Measurements from ENCODE around the gene YIPF3. TPM values are rescaled to one million over a fixed set of nuclear protein-coding genes. Genes with fewer than 3 reads are reported as not detected.
"Not testable (repeated sequence)": the region's sequence is repeated elsewhere in the genome, so short reads cannot be mapped to it uniquely, and the experiment has no call there.

The YIPF3 gene
- total RNA-seq (10 to 100 TPM; 43.7 to 85.0 (median 80.0) TPM), total RNA-seq (21.2 to 74.9 (median 39.8) reads per million in 29 experiments)
- 37.9 TPM for total RNA-seq (2013)

DNA sequence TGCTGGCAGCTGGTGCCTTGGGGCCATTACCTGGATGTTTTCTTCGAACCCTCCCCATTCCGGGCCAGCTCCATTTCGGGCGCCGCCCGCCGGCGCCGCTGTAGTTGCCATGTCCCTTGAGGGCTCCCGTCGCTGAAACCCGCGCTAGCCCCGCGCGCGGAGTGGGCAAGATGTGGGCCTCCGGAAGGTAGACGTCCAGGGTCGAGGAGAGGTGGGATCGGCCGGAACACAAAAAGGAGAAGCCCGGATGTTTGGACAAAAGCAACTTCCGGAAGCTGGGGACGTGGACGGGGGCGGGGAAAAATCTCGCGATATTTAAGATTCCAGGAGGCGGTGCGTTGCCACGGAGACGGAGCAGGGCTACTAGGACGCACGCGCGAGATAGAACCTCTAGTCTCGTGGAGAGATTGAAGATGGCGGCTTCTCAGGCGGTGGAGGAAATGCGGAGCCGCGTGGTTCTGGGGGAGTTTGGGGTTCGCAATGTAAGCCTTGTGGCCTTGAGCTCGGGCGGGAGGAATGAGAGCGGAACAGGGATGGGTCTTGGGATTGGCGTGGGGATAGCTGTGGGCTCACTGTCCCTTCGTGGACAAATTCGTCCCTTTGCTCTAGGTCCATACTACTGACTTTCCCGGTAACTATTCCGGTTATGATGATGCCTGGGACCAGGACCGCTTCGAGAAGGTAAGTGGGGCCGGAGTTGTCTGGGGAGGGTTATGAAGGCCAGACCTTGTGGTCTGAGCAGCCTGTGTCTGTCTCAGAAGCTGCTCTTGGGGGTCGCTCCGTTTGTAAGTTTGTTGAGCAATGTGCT, at the start of gene YIPF3, which contains the start of gene POLR1C:
Gene YIPF3 (minus strand): TSS at position 230 of the 808 bp plus-strand sequence. CDS start 119 bp downstream, at position 111.
Gene POLR1C (plus strand): TSS at position 393 of the 808 bp plus-strand sequence. CDS start 21 bp downstream, at position 414.
- peak within 1 kb of the TSS; percentile 61 for H3K27ac ChIP-seq (ENCODE audit: low read length)
- WGBS (ENCODE audit: insufficient coverage) = under 1% methylated on average over 55 of the region's 57 CpGs
- H3K36me3 ChIP-seq (ENCODE audit: control insufficient read depth in 2 of 2, extremely low read depth in 1 of 2, insufficient read depth in 1 of 2, low read length in 1 of 2) = peaks cover 11 to 66% of the 10 kb centered on the region in 2 donors
- ChIA-PET POLR2A (interaction anchor here (0.5 to 1.3 kb wide), 6 partner anchors 15 to 662 kb away, joined by 3 to 4 read pairs (median 3); partner anchors contain the start of genes ABCC10 (in 1 of the 2) and DLK2 (in 1 of the 2)), CTCF (interaction anchor here in 1 of 2 donors (0.5 to 2.5 kb wide), 3 partner anchors 10 to 40 kb away, joined by 3 to 10 read pairs (median 4); partner anchors contain the start of gene TJAP1)
- ATAC-seq (replicated peaks in 1 of 4) (peak; percentile 94 to 97 (median 96)), DNase-seq (peak; percentile 89 to 98 (median 95))
- no peaks in the 10 kb centered on the region for H3K9me3 Mint-ChIP-seq
- H3K4me3 ChIP-seq (ENCODE audit: control insufficient read depth in 1 of 2, extremely low read depth in 1 of 2, low read length in 1 of 2) = peak within 1 kb of the TSS; percentile 78 to 86
- H3K27ac Mint-ChIP-seq = no peak within 1 kb of the TSS
- H3K27me3 Mint-ChIP-seq = no peaks in the 10 kb centered on the region
- H3K4me3 Mint-ChIP-seq = no peak within 1 kb of the TSS
- peaks cover 36% of the 10 kb centered on the region for H3K36me3 Mint-ChIP-seq
- H3K4me1 ChIP-seq (ENCODE audit: control insufficient read depth in 1 of 2, extremely low read depth in 1 of 2, insufficient read depth in 2 of 2, low read length in 2 of 2) = peaks cover 31 to 50% of the 10 kb centered on the region in 2 experiments
- no peaks in the 10 kb centered on the region for H3K27me3 ChIP-seq (replicated peaks in 1 of 2; ENCODE audit: control insufficient read depth in 2 of 2, extremely low read depth in 1 of 2, insufficient read depth in 2 of 2, low read length in 1 of 2)
- peaks cover 33% of the 10 kb centered on the region in 3 donors for H3K4me1 Mint-ChIP-seq
- no peaks in the 10 kb centered on the region for H3K9me3 ChIP-seq

DNA sequence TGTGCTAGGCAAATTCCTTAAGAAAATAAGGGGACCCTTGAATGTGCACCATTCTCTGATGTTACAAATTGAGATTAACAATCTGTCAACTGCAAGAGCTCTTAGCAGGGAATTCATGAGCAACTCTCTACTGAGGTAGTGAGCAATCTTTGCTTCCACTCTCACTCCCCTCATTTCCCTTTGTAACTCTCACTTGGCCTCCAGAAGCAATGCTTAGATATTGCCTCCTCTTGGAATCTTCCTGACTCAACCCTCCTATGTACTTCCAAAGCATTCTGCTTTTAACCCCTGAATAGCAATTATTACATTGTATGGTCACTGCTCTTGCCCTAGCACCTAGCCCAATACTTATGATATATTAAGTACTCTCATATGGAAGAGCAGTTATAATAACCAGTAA, 42.6 kb upstream of the YIPF3 start:
- no peak overlapping the region for H3K27ac Mint-ChIP-seq
- H3K4me1 Mint-ChIP-seq = no peaks in the 10 kb centered on the region
- CTCF ChIA-PET = no interaction called here
- no peak overlapping the region for H3K4me3 Mint-ChIP-seq
- Histone ChIP-seq H3K27ac (ENCODE audit: low read length) (no peak overlapping the region), H3K27me3 (replicated peaks in 1 of 2; ENCODE audit: control insufficient read depth in 2 of 2, extremely low read depth in 1 of 2, insufficient read depth in 2 of 2, low read length in 1 of 2) (no peaks in the 10 kb centered on the region), H3K4me1 (ENCODE audit: control insufficient read depth in 1 of 2, extremely low read depth in 1 of 2, insufficient read depth in 2 of 2, low read length in 2 of 2) (no peaks in the 10 kb centered on the region), H3K9me3 (no peaks in the 10 kb centered on the region), H3K36me3 (ENCODE audit: control insufficient read depth in 2 of 2, extremely low read depth in 1 of 2, insufficient read depth in 1 of 2, low read length in 1 of 2) (peaks cover 21 to 85% of the 10 kb centered on the region in 2 donors), H3K4me3 (ENCODE audit: control insufficient read depth in 1 of 2, extremely low read depth in 1 of 2, low read length in 1 of 2) (no peak overlapping the region)
- ATAC-seq (replicated peaks in 1 of 4) = no peak
- H3K36me3 Mint-ChIP-seq = peaks cover 57% of the 10 kb centered on the region
- no peaks in the 10 kb centered on the region for H3K9me3 Mint-ChIP-seq
- H3K27me3 Mint-ChIP-seq = no peaks in the 10 kb centered on the region
- POLR2A ChIA-PET = interaction anchor here in 1 of 2 donors (0.6 kb wide), 1 partner anchor 307 kb away, joined by 3 read pairs; no protein-coding TSS in a partner anchor
- DNase-seq = no peak

DNA sequence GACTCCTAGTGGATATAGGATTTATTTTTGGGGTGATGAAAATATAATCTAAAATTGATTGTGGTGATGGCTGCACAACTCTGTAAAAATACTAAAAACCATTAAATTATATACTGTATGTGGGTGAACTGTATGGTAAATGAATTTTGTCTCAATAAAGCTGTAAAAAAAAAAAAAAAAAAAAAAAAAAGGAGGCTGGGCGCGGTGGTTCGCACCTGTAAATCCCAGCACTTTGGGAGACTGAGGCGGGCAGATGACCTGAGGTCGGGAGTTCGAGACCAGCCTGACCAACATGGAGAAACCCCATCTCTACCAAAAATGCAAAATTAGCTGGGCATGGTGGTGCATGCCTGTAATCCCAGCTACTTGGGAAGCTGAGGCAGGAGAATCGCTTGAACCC, 40.9 kb upstream of the YIPF3 start:
- WGBS (ENCODE audit: insufficient coverage) = no CpG with 5 or more reads among the region's 7 CpGs
- H3K36me3 Mint-ChIP-seq = peaks cover 63% of the 10 kb centered on the region
- H3K27ac Mint-ChIP-seq; H3K9me3 Mint-ChIP-seq; H3K27me3 ChIP-seq (replicated peaks in 1 of 2; ENCODE audit: control insufficient read depth in 2 of 2, extremely low read depth in 1 of 2, insufficient read depth in 2 of 2, low read length in 1 of 2); H3K4me3 ChIP-seq (ENCODE audit: control insufficient read depth in 1 of 2, extremely low read depth in 1 of 2, low read length in 1 of 2); POLR2A ChIA-PET; H3K4me3 Mint-ChIP-seq; H3K9me3 ChIP-seq; DNase-seq; H3K27ac ChIP-seq (ENCODE audit: low read length); H3K27me3 Mint-ChIP-seq; H3K4me1 Mint-ChIP-seq; ATAC-seq (replicated peaks in 1 of 4); H3K4me1 ChIP-seq (ENCODE audit: control insufficient read depth in 1 of 2, extremely low read depth in 1 of 2, insufficient read depth in 2 of 2, low read length in 2 of 2): not testable (repeated sequence)
- H3K36me3 ChIP-seq (ENCODE audit: control insufficient read depth in 2 of 2, extremely low read depth in 1 of 2, insufficient read depth in 1 of 2, low read length in 1 of 2) = peaks cover 20 to 84% of the 10 kb centered on the region in 2 donors
- CTCF ChIA-PET = interaction anchor here in 1 of 2 donors (0.6 kb wide), 1 partner anchor 65 kb away, joined by 3 read pairs; no protein-coding TSS in a partner anchor

DNA sequence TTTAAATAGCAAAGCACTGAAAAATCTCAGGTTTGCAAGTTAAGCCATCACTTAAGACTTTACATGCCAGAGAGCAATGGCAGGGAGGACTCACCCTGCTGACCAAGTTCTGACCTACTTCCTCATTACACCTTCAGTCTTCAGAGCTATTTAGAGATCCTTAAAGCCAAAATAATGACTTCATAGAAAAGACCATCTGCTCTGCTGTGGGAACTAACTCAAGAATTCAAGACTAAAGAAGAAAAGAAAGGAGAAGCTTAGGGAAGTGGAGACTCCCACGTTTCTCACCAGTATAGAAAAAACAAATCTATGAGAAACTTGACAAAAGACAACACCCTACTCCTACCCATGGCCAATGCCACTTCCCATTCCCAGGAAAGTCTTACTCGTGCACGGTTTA, 30.5 kb upstream of the YIPF3 start:
- H3K27ac ChIP-seq (ENCODE audit: low read length) = no peak overlapping the region
- H3K27me3 Mint-ChIP-seq = no peaks in the 10 kb centered on the region
- WGBS (ENCODE audit: insufficient coverage) = 100% methylated on average over 2 of the region's 3 CpGs
- ChIA-PET POLR2A (no interaction called here), CTCF (interaction anchor here in 1 of 2 donors (0.6 kb wide), 1 partner anchor 1635 kb away, joined by 3 read pairs; no protein-coding TSS in a partner anchor)
- H3K4me1 ChIP-seq (ENCODE audit: control insufficient read depth in 1 of 2, extremely low read depth in 1 of 2, insufficient read depth in 2 of 2, low read length in 2 of 2) = peaks cover 0 to 9% of the 10 kb centered on the region in 2 experiments
- no peak overlapping the region for H3K4me3 ChIP-seq (ENCODE audit: control insufficient read depth in 1 of 2, extremely low read depth in 1 of 2, low read length in 1 of 2)
- no peak overlapping the region for H3K27ac Mint-ChIP-seq
- H3K36me3 ChIP-seq (ENCODE audit: control insufficient read depth in 2 of 2, extremely low read depth in 1 of 2, insufficient read depth in 1 of 2, low read length in 1 of 2) = peaks cover 0 to 78% of the 10 kb centered on the region in 2 donors
- no peaks in the 10 kb centered on the region for H3K9me3 Mint-ChIP-seq
- no peak for ATAC-seq (replicated peaks in 1 of 4)
- H3K36me3 Mint-ChIP-seq = peaks cover 56% of the 10 kb centered on the region
- H3K9me3 ChIP-seq = no peaks in the 10 kb centered on the region
- H3K27me3 ChIP-seq (replicated peaks in 1 of 2; ENCODE audit: control insufficient read depth in 2 of 2, extremely low read depth in 1 of 2, insufficient read depth in 2 of 2, low read length in 1 of 2) = no peaks in the 10 kb centered on the region
- peaks cover 0 to 2% (median 1%) of the 10 kb centered on the region in 3 donors for H3K4me1 Mint-ChIP-seq
- no peak overlapping the region for H3K4me3 Mint-ChIP-seq
- no peak for DNase-seq

DNA sequence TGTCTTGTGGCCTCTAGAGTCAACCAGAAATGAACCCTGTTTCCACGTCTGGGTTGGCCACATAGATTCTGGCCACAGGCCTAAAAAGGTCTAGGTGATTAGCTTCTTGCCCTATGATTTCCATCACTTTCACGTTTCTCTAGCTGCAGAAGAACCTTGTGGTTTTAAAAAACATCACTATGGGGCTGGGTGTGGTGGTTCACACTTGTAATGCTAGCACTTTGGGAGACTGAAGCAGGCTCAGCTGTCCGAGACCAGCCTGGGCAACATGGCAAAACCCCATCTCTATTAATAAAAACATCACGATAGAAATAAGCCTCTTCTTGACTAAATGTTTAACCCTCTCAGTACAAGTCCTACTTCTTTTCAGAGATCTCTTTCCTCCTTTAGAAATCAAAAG, 27.7 kb upstream of the YIPF3 start:
- no peaks in the 10 kb centered on the region for H3K27me3 ChIP-seq (replicated peaks in 1 of 2; ENCODE audit: control insufficient read depth in 2 of 2, extremely low read depth in 1 of 2, insufficient read depth in 2 of 2, low read length in 1 of 2)
- H3K4me1 Mint-ChIP-seq = peaks cover 0 to 2% (median 1%) of the 10 kb centered on the region in 3 donors
- H3K36me3 Mint-ChIP-seq = peaks cover 52% of the 10 kb centered on the region
- H3K9me3 Mint-ChIP-seq = no peaks in the 10 kb centered on the region
- H3K27ac Mint-ChIP-seq = no peak overlapping the region
- WGBS (ENCODE audit: insufficient coverage) = 40% methylated on average over 1 of the region's 4 CpGs
- H3K9me3 ChIP-seq = no peaks in the 10 kb centered on the region
- no peaks in the 10 kb centered on the region for H3K27me3 Mint-ChIP-seq
- ChIA-PET POLR2A (no interaction called here), CTCF (no interaction called here)
- no peak overlapping the region for H3K4me3 Mint-ChIP-seq
- DNase-seq (no peak), ATAC-seq (replicated peaks in 1 of 4) (no peak)
- H3K27ac ChIP-seq (ENCODE audit: low read length) = no peak overlapping the region
- peaks cover 0 to 9% of the 10 kb centered on the region in 2 experiments for H3K4me1 ChIP-seq (ENCODE audit: control insufficient read depth in 1 of 2, extremely low read depth in 1 of 2, insufficient read depth in 2 of 2, low read length in 2 of 2)
- peaks cover 0 to 64% of the 10 kb centered on the region in 2 donors for H3K36me3 ChIP-seq (ENCODE audit: control insufficient read depth in 2 of 2, extremely low read depth in 1 of 2, insufficient read depth in 1 of 2, low read length in 1 of 2)
- no peak overlapping the region for H3K4me3 ChIP-seq (ENCODE audit: control insufficient read depth in 1 of 2, extremely low read depth in 1 of 2, low read length in 1 of 2)

DNA sequence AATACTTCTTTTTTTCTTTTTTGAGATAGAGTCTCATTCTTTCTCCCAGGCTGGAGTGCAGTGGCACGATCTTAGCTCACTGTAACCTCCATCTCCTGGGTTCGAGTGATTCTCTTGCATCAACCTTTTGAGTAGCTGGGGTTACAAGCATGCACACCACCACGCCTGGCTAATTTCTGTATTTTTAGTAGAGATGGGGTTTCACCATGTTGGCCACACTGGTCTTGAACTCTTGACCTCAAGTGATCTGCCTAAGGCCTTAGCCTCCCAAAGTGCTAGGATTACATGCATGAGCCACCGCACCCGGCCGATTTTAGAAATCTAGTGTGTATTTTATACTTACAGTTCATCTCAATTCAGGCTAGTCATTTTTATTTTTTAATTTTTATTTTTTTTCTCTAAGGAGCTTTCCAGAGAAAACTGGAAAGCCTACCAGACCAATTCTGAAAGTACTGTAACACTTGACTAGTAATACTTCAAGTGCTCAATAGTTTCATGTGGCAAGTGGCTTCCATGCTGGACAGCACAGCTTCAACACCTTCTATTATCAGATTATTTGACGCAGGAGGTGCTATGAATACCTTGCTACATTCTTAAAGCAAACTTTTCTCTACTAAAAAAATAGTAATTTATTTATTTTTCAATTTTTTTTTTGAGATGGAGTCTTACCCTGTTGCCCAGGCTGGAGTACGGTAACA, 25.2 kb upstream of the YIPF3 start:
- H3K4me3 Mint-ChIP-seq = no peak overlapping the region
- POLR2A ChIA-PET = no interaction called here
- H3K36me3 ChIP-seq (ENCODE audit: control insufficient read depth in 2 of 2, extremely low read depth in 1 of 2, insufficient read depth in 1 of 2, low read length in 1 of 2) = peaks cover 0 to 47% of the 10 kb centered on the region in 2 donors
- CTCF ChIA-PET = no interaction called here
- no peak for ATAC-seq (replicated peaks in 1 of 4)
- peaks cover 0 to 2% (median 1%) of the 10 kb centered on the region in 3 donors for H3K4me1 Mint-ChIP-seq
- H3K27me3 ChIP-seq (replicated peaks in 1 of 2; ENCODE audit: control insufficient read depth in 2 of 2, extremely low read depth in 1 of 2, insufficient read depth in 2 of 2, low read length in 1 of 2) = no peaks in the 10 kb centered on the region
- H3K4me3 ChIP-seq (ENCODE audit: control insufficient read depth in 1 of 2, extremely low read depth in 1 of 2, low read length in 1 of 2) = no peak overlapping the region
- H3K9me3 Mint-ChIP-seq = no peaks in the 10 kb centered on the region
- DNase-seq = no peak
- H3K27ac Mint-ChIP-seq = no peak overlapping the region
- H3K36me3 Mint-ChIP-seq = peaks cover 43% of the 10 kb centered on the region
- no peaks in the 10 kb centered on the region for H3K27me3 Mint-ChIP-seq
- H3K27ac ChIP-seq (ENCODE audit: low read length) = no peak overlapping the region
- peaks cover 0 to 9% of the 10 kb centered on the region in 2 experiments for H3K4me1 ChIP-seq (ENCODE audit: control insufficient read depth in 1 of 2, extremely low read depth in 1 of 2, insufficient read depth in 2 of 2, low read length in 2 of 2)
- no CpG with 5 or more reads among the region's 8 CpGs for WGBS (ENCODE audit: insufficient coverage)
- no peaks in the 10 kb centered on the region for H3K9me3 ChIP-seq
